GM12878 (cell line): ENCODE data around the gene HIPK4. TPM values are rescaled to one million over a fixed set of nuclear protein-coding genes. Genes with fewer than 3 reads are reported as not detected.

Source experiments
- DPF2 ChIP-seq: fragments of 450-650 bp; IDR thresholded peaks from 2 replicates; pipeline ENCODE4 v1.6.1; 2017; ENCODE audit warnings: mild to moderate bottlenecking
- EZH2 ChIP-seq: IDR thresholded peaks from 2 replicates; pipeline ENCODE4 v1.6.1; 2012; ENCODE audit warnings: low read depth, mild to moderate bottlenecking, control low read depth, inconsistent platforms, low read length, borderline replicate concordance; ENCODE audit not compliant: control insufficient read depth
- GABPA ChIP-seq: IDR thresholded peaks from 2 replicates; pipeline ENCODE4 v1.6.1; 2014; ENCODE audit warnings: antibody characterized with exemption, low read depth, mild to moderate bottlenecking, inconsistent platforms
- HCFC1 ChIP-seq: fragments of 150-350 bp; IDR thresholded peaks from 2 replicates; pipeline ENCODE4 v1.6.1; 2014; ENCODE audit warnings: low read length
- HDAC2 ChIP-seq: fragments of 200-600 bp; sonication (generic); IDR thresholded peaks from 2 replicates; pipeline ENCODE4 v1.6.1; 2017
- IKZF1 ChIP-seq: fragments of 450-650 bp; conservative IDR thresholded peaks from 2 replicates; pipeline ENCODE4 v1.6.1; 2017; ENCODE audit warnings: antibody characterized with exemption, mild to moderate bottlenecking
- MEF2B ChIP-seq: fragments of 450-650 bp; IDR thresholded peaks from 2 replicates; pipeline ENCODE4 v1.6.1; 2018; ENCODE audit warnings: mild to moderate bottlenecking, moderate library complexity; ENCODE audit not compliant: partially characterized antibody, poor library complexity, severe bottlenecking
- NKRF ChIP-seq: fragments of 450-650 bp; conservative IDR thresholded peaks from 2 replicates; pipeline ENCODE4 v1.6.1; 2017; ENCODE audit warnings: mild to moderate bottlenecking, moderate library complexity
- POLR2A ChIP-seq: IDR thresholded peaks from 2 replicates; pipeline ENCODE4 v1.6.1; 2011; ENCODE audit warnings: low read depth, mild to moderate bottlenecking, low read length
- RBBP5 ChIP-seq: fragments of 200-600 bp; sonication (generic); conservative IDR thresholded peaks from 2 replicates; pipeline ENCODE4 v1.6.1; 2016
- SMAD5 ChIP-seq: IDR thresholded peaks from 2 replicates; pipeline ENCODE4 v1.6.1; 2016; ENCODE audit warnings: antibody characterized with exemption, low read depth
- SMARCA5 ChIP-seq: fragments of 450-650 bp; IDR thresholded peaks from 2 replicates; pipeline ENCODE4 v1.6.1; 2017; ENCODE audit warnings: mild to moderate bottlenecking
- TAF1 ChIP-seq: IDR thresholded peaks from 2 replicates; pipeline ENCODE4 v1.6.1; 2011; ENCODE audit warnings: mild to moderate bottlenecking, low read depth, low read length, borderline replicate concordance
- TCF3 ChIP-seq: IDR thresholded peaks from 2 replicates; pipeline ENCODE4 v1.6.1; 2012; ENCODE audit warnings: low read depth, mild to moderate bottlenecking, low read length, borderline replicate concordance; ENCODE audit not compliant: insufficient read depth
- USF1 ChIP-seq: IDR thresholded peaks from 2 replicates; pipeline ENCODE4 v1.6.1; 2011; ENCODE audit warnings: borderline replicate concordance, low read depth, mild to moderate bottlenecking, moderate library complexity, mixed read lengths, low read length; ENCODE audit not compliant: insufficient read depth; ENCODE audit errors: extremely low read length
- WRNIP1 ChIP-seq: IDR thresholded peaks from 2 replicates; pipeline ENCODE4 v1.6.1; 2011; ENCODE audit warnings: low read depth, low read length, improper control_type of control experiment, borderline replicate concordance
- ZBED1 ChIP-seq: IDR thresholded peaks from 2 replicates; pipeline ENCODE4 v1.6.1; 2016; ENCODE audit warnings: borderline replicate concordance
- ZSCAN29 ChIP-seq: fragments of 450-650 bp; IDR thresholded peaks from 2 replicates; pipeline ENCODE4 v1.6.1; 2017; ENCODE audit warnings: mild to moderate bottlenecking, moderate library complexity
- polyA plus RNA-seq, 11 experiments: library from polyadenylated mRNA; depleted of rRNA in 4 of 11; unstranded in 6 of 11; stranded (reverse) in 5 of 11; fragments of >200 nt; fragmentation: Nextera tagmentation in 4 of 11; fragmentation: Illumina TruSeq in 1 of 11; extraction: Ambion mirVana in 4 of 11; extraction: Trizol in 1 of 11; gene quantifications; 1 replicate in 1 of 11; 2 replicates in 10 of 11; pipeline versions ENCODE4 v1.2.1 to v1.2.3, GENCODE V29; 2011 to 2016; ENCODE audit warnings: inconsistent platforms in 2 of 11, missing spikeins in 2 of 11, low read depth in 1 of 11
- total RNA-seq, 4 experiments: library from RNA; depleted of rRNA in 3 of 4; stranded (reverse); fragments of >200 nt in 3 of 4; fragmentation: Illumina TruSeq in 1 of 4; extraction: Trizol in 1 of 4; gene quantifications; 2 replicates each; pipeline versions ENCODE4 v1.2.1 to v1.2.3, GENCODE V29; 2013 to 2021
- TF ChIP-seq, protein P1 (sequence below): IDR thresholded peaks from 2 replicates; pipeline ENCODE4 v1.6.1; 2012; ENCODE audit warnings: mild to moderate bottlenecking, low read depth, low read length
- TF ChIP-seq, protein P2 (sequence below): fragments of 150-350 bp; IDR thresholded peaks from 2 replicates; pipeline ENCODE4 v1.6.1; 2014; ENCODE audit warnings: mild to moderate bottlenecking, low read depth, low read length
- TF ChIP-seq, protein P3 (sequence below): IDR thresholded peaks from 2 replicates; pipeline ENCODE4 v1.6.1; 2011; ENCODE audit warnings: mild to moderate bottlenecking, low read depth, low read length, moderate library complexity; ENCODE audit not compliant: insufficient replicate concordance

The HIPK4 gene
- total and polyA plus RNA-seq, 10 of the 15 experiments (the other 5 are each of a cell fraction or from before 2014, with no cell fraction given) = 0.07 to 0.13 (median 0.08) TPM; not detected in 7

DNA sequence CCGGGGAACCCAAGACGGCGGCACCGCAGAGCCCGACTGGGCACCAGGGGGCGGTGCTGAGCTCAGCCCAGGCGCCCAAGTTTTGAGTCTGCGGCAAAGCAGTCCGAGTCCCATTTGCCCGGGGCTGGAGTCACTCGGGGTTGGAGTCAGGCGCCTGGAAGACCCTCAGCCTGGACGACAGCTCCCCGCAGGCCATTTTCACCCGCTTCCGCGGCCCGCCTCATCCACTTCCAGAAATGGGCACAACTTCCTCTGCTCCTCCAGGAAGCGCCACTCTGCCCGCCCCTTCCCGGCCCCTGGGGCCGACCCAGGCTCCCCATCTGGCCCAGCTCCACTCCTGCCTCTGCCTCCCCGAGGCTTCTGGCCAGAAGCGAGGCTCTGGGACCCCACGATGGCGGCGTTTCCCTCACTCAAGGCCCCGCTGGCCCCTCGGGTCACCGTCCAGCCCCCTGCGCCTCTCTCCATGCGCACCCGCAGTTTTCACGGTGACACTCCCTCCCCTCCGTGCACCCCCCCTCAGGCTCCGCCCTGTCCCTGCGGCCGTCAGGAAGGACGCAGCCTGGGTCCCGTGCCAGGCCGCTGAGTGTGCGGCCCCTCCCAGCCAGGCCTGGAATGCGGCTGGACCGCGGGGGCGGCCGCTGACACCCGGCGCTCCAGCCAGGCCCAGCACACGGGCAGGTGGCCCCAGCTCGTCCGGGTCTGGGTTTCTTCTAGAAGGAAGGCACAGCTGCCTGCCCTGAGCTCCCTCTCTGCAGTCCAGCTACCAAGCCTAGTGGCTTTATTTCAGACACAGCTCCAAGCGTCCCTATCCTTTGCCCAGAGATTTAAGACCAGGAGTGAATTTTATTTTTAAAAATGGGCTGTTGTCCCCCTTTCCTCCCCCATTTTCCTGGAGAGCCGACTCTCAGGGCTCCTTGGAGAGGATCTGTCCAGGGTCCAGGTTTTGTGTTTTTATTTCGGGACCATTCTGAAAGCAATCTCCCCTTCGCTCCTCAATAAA, 31.1 kb upstream of the HIPK4 start (continued):
- TF ChIP-seq, protein P1, sequence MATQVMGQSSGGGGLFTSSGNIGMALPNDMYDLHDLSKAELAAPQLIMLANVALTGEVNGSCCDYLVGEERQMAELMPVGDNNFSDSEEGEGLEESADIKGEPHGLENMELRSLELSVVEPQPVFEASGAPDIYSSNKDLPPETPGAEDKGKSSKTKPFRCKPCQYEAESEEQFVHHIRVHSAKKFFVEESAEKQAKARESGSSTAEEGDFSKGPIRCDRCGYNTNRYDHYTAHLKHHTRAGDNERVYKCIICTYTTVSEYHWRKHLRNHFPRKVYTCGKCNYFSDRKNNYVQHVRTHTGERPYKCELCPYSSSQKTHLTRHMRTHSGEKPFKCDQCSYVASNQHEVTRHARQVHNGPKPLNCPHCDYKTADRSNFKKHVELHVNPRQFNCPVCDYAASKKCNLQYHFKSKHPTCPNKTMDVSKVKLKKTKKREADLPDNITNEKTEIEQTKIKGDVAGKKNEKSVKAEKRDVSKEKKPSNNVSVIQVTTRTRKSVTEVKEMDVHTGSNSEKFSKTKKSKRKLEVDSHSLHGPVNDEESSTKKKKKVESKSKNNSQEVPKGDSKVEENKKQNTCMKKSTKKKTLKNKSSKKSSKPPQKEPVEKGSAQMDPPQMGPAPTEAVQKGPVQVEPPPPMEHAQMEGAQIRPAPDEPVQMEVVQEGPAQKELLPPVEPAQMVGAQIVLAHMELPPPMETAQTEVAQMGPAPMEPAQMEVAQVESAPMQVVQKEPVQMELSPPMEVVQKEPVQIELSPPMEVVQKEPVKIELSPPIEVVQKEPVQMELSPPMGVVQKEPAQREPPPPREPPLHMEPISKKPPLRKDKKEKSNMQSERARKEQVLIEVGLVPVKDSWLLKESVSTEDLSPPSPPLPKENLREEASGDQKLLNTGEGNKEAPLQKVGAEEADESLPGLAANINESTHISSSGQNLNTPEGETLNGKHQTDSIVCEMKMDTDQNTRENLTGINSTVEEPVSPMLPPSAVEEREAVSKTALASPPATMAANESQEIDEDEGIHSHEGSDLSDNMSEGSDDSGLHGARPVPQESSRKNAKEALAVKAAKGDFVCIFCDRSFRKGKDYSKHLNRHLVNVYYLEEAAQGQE = no peak
- TF ChIP-seq HCFC1 = no peak
- TF ChIP-seq TCF3 = peak; percentile 25; the same call in 1 of the 2 replicates
- TF ChIP-seq, protein P2, sequence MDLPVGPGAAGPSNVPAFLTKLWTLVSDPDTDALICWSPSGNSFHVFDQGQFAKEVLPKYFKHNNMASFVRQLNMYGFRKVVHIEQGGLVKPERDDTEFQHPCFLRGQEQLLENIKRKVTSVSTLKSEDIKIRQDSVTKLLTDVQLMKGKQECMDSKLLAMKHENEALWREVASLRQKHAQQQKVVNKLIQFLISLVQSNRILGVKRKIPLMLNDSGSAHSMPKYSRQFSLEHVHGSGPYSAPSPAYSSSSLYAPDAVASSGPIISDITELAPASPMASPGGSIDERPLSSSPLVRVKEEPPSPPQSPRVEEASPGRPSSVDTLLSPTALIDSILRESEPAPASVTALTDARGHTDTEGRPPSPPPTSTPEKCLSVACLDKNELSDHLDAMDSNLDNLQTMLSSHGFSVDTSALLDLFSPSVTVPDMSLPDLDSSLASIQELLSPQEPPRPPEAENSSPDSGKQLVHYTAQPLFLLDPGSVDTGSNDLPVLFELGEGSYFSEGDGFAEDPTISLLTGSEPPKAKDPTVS = no peak
- no peak for TF ChIP-seq ZBED1
- TF ChIP-seq WRNIP1 = no peak
- peak; percentile 83; the same call in 1 of the 2 replicates for TF ChIP-seq NKRF
- TF ChIP-seq SMAD5 = 0 out of 2 replicates have a peak, but pooled peaks have one; percentile 33
- TF ChIP-seq TAF1 = peak; percentile 55; the same call in 1 of the 2 replicates
- TF ChIP-seq DPF2 = peak; percentile 74
- no peak for TF ChIP-seq HDAC2
- TF ChIP-seq SMARCA5 = peak; percentile 98
- TF ChIP-seq ZSCAN29 = no peak
- TF ChIP-seq EZH2 = no peak
- no peak for TF ChIP-seq RBBP5
- no peak for TF ChIP-seq USF1
- peak; percentile 86 for TF ChIP-seq POLR2A
- peak; percentile 53 for TF ChIP-seq MEF2B
- TF ChIP-seq IKZF1 = peak; percentile 97
- TF ChIP-seq, protein P3, sequence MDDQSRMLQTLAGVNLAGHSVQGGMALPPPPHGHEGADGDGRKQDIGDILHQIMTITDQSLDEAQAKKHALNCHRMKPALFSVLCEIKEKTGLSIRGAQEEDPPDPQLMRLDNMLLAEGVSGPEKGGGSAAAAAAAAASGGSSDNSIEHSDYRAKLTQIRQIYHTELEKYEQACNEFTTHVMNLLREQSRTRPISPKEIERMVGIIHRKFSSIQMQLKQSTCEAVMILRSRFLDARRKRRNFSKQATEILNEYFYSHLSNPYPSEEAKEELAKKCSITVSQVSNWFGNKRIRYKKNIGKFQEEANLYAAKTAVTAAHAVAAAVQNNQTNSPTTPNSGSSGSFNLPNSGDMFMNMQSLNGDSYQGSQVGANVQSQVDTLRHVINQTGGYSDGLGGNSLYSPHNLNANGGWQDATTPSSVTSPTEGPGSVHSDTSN = no peak
- TF ChIP-seq GABPA = no peak
